OCI-LY3 (cell line): ENCODE measurements around the gene ST3GAL4.

Experiments used
- H2AFZ ChIP-seq: fragments of 200-600, 300-600 bp; shearing (Covaris generic); 2 replicates; pipeline ENCODE4 v1.6.0; 2014; ENCODE audit warnings: antibody characterized with exemption, low read depth, low read length
- H3K27ac ChIP-seq: fragments of 200-600, 300-600 bp; sonication (generic); 2 replicates; pipeline ENCODE4 v1.5.1; 2014; ENCODE audit warnings: mild to moderate bottlenecking, low read length, moderate library complexity, mixed read lengths
- H3K27me3 ChIP-seq: fragments of 200-600, 300-600 bp; sonication (generic); 2 replicates; pipeline ENCODE4 v1.6.1; 2014; ENCODE audit warnings: low read depth, low read length, mixed read lengths
- H3K36me3 ChIP-seq: fragments of 200-600, 300-600 bp; sonication (generic); replicated peaks from 2 replicates; pipeline ENCODE3; 2014; ENCODE audit warnings: low read depth, low read length, mixed read lengths
- H3K4me1 ChIP-seq: fragments of 300-600, 200-600 bp; sonication (generic); 2 replicates; pipeline ENCODE4 v1.6.1; 2014; ENCODE audit warnings: low read length, mixed read lengths
- H3K4me2 ChIP-seq: fragments of 200-600, 300-600 bp; sonication (generic); 2 replicates; pipeline ENCODE4 v1.6.1; 2014; ENCODE audit warnings: low read length, mixed read lengths
- H3K4me3 ChIP-seq: fragments of 300-600, 200-600 bp; sonication (generic); 2 replicates; pipeline ENCODE4 v1.5.1; 2014; ENCODE audit warnings: antibody characterized with exemption, mild to moderate bottlenecking, low read length, moderate library complexity
- H3K79me2 ChIP-seq: fragments of 300-600, 200-600 bp; shearing (Covaris generic); 2 replicates; pipeline ENCODE4 v1.6.1; 2014; ENCODE audit warnings: mild to moderate bottlenecking, low read length, mixed read lengths
- H3K9ac ChIP-seq: fragments of 300-600, 200-600 bp; shearing (Covaris generic); 2 replicates; pipeline ENCODE4 v1.6.0; 2014; ENCODE audit warnings: mild to moderate bottlenecking, low read length, moderate library complexity
- H3K9me3 ChIP-seq: fragments of 200-600, 300-600 bp; shearing (Covaris generic); 2 replicates; pipeline ENCODE4 v1.6.1; 2014; ENCODE audit warnings: low read length, mixed read lengths; ENCODE audit not compliant: insufficient read depth
- H4K20me1 ChIP-seq: fragments of 200-600, 300-600 bp; sonication (generic); 2 replicates; pipeline ENCODE4 v1.6.1; 2016; ENCODE audit warnings: low read length, mixed read lengths; ENCODE audit not compliant: insufficient read depth
- EZH2phosphoT487 ChIP-seq: fragments of 200-600 bp; shearing (Covaris generic); IDR thresholded peaks from 2 replicates; pipeline ENCODE4 v1.6.1; 2018; ENCODE audit warnings: antibody characterized with exemption, mixed run types, low read depth
- TF ChIP-seq, protein P1 (sequence below): fragments of 200-600, 300-600 bp; sonication (generic); IDR thresholded peaks from 2 replicates; pipeline ENCODE4 v1.5.1; 2014; ENCODE audit warnings: antibody characterized with exemption, low read length, low read depth

Gene ST3GAL4

GRCh38 chr11:126424471-126425039, 69.1 kb downstream of the ST3GAL4 start:
- TF ChIP-seq EZH2phosphoT487, result no peak
- TF ChIP-seq, protein P1, sequence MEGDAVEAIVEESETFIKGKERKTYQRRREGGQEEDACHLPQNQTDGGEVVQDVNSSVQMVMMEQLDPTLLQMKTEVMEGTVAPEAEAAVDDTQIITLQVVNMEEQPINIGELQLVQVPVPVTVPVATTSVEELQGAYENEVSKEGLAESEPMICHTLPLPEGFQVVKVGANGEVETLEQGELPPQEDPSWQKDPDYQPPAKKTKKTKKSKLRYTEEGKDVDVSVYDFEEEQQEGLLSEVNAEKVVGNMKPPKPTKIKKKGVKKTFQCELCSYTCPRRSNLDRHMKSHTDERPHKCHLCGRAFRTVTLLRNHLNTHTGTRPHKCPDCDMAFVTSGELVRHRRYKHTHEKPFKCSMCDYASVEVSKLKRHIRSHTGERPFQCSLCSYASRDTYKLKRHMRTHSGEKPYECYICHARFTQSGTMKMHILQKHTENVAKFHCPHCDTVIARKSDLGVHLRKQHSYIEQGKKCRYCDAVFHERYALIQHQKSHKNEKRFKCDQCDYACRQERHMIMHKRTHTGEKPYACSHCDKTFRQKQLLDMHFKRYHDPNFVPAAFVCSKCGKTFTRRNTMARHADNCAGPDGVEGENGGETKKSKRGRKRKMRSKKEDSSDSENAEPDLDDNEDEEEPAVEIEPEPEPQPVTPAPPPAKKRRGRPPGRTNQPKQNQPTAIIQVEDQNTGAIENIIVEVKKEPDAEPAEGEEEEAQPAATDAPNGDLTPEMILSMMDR, result no peak
- H3K27ac ChIP-seq, result no peak overlapping the region
- no peak overlapping the region for H3K9ac ChIP-seq
- H3K4me3 ChIP-seq, result no peak overlapping the region
- H3K9me3 ChIP-seq, result no peaks in the 10 kb centered on the region
- peaks cover 14% of the 10 kb centered on the region for H3K4me1 ChIP-seq
- H3K27me3 ChIP-seq, result peaks cover 18% of the 10 kb centered on the region
- H4K20me1 ChIP-seq, result peaks cover 33% of the 10 kb centered on the region; the same call in 1 of the 2 replicates
- H3K4me2 ChIP-seq, result no peak overlapping the region
- H3K36me3 ChIP-seq, result no peaks in the 10 kb centered on the region
- H3K79me2 ChIP-seq, result no peaks in the 10 kb centered on the region
- H2AFZ ChIP-seq, result no peak overlapping the region

DNA sequence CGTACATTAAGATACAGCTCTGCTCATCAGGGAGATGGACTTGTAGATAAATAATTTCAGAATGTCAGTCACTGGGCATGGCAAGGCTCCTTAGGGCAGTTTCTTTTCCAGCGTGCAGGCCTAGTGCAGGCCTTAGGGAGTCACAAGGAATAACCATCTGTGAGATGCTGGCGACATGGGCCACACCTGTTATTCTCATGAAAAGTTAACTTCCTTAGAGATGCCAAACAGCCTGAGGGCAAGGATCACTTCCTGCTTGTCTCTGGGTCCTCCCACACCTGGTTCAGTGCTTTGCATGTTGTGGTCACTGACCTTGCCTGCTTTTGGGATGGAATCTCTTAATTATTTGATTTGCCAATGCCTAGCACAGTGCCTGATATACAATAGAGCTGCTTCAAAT, 70.6 kb downstream of the ST3GAL4 start:
- H2AFZ ChIP-seq, result no peak overlapping the region

GRCh38 chr11:126426820-126427749, 71.6 kb downstream of the ST3GAL4 start:
- Histone ChIP-seq H3K9me3 (no peaks in the 10 kb centered on the region), H3K27ac (no peak overlapping the region), H4K20me1 (peaks cover 12% of the 10 kb centered on the region; the same call in 1 of the 2 replicates), H3K79me2 (no peaks in the 10 kb centered on the region), H3K27me3 (peaks cover 10% of the 10 kb centered on the region), H2AFZ (no peak overlapping the region), H3K4me1 (no peaks in the 10 kb centered on the region), H3K9ac (no peak overlapping the region), H3K4me2 (no peak overlapping the region), H3K36me3 (no peaks in the 10 kb centered on the region), H3K4me3 (no peak overlapping the region)
- no peak for TF ChIP-seq EZH2phosphoT487
- TF ChIP-seq, protein P1, result no peak

More for the DNA sequence above, 70.6 kb downstream of the ST3GAL4 start:
- peaks cover 22% of the 10 kb centered on the region; the same call in 1 of the 2 replicates for H4K20me1 ChIP-seq
- no peak overlapping the region for H3K27ac ChIP-seq
- TF ChIP-seq, protein P1, result no peak
- TF ChIP-seq EZH2phosphoT487, result no peak
- no peak overlapping the region for H3K4me3 ChIP-seq
- H3K9ac ChIP-seq, result no peak overlapping the region
- H3K4me2 ChIP-seq, result no peak overlapping the region
- no peaks in the 10 kb centered on the region for H3K79me2 ChIP-seq
- peaks cover 1% of the 10 kb centered on the region for H3K4me1 ChIP-seq
- H3K9me3 ChIP-seq, result no peaks in the 10 kb centered on the region
- peaks cover 18% of the 10 kb centered on the region for H3K27me3 ChIP-seq
- no peaks in the 10 kb centered on the region for H3K36me3 ChIP-seq
